Measurements from ENCODE around the gene LEP. TPM values are rescaled to one million over a fixed set of nuclear protein-coding genes. Genes with fewer than 3 reads are reported as not detected.
A peak's percentile ranks its signal among the peaks of the same experiment; 100 is the strongest.
"Not testable (repeated sequence)": the region's sequence is repeated elsewhere in the genome, so short reads cannot be mapped to it uniquely, and the experiment has no call there.

LEP gene
- total RNA-seq, 1 experiment from 2014 or later = not detected

GRCh38 chr7:128281605-128282380 lies 40.7 kb downstream of the LEP start:
- H3K4me3 Mint-ChIP-seq (ENCODE audit: unreplicated experiment) = no peak overlapping the region
- no peaks in the 10 kb centered on the region for H3K36me3 ChIP-seq (ENCODE audit: control insufficient read depth, insufficient read depth, low read length)
- no peaks in the 10 kb centered on the region for H3K4me1 ChIP-seq
- TF ChIP-seq CTCF (IDR thresholded peaks at IDR 0.05; ENCODE audit: insufficient read depth in 1 of 2, low read depth in 1 of 2, low read length in 1 of 2, severe bottlenecking in 1 of 2, unreplicated experiment in 1 of 2) = no peak
- no peaks in the 10 kb centered on the region for H3K27me3 ChIP-seq (replicated peaks; ENCODE audit: control insufficient read depth, insufficient read depth, low read length)
- H3K4me1 Mint-ChIP-seq (ENCODE audit: low read depth, unreplicated experiment) = no peaks in the 10 kb centered on the region
- DNase-seq = no peak
- H3K4me3 ChIP-seq (ENCODE audit: low read depth, low read length) = no peak overlapping the region
- peaks cover 33% of the 10 kb centered on the region for H3K9me3 Mint-ChIP-seq (ENCODE audit: unreplicated experiment)
- no peaks in the 10 kb centered on the region for H3K27me3 Mint-ChIP-seq (ENCODE audit: insufficient read depth, unreplicated experiment)
- no TSS peak for BruUV-seq (replicated peaks)
- no peak overlapping the region for H3K27ac Mint-ChIP-seq (ENCODE audit: unreplicated experiment)
- peaks cover 4% of the 10 kb centered on the region for H3K36me3 Mint-ChIP-seq (ENCODE audit: insufficient read depth, unreplicated experiment)
- ChIA-PET POLR2A (no interaction called here), CTCF (no interaction called here)
- intact Hi-C loops (cut with micrococcal nuclease; ENCODE audit: unreplicated experiment) = no loop called here
- H3K9me3 ChIP-seq = no peaks in the 10 kb centered on the region

GRCh38 chr7:128284102-128284501 lies 43.0 kb downstream of the LEP start:
- POLR2A ChIA-PET = no interaction called here

GRCh38 chr7:128287556-128287955 lies 46.5 kb downstream of the LEP start:
- intact Hi-C loops (cut with micrococcal nuclease; ENCODE audit: unreplicated experiment) = no loop called here
- no peaks in the 10 kb centered on the region for H3K36me3 ChIP-seq (ENCODE audit: control insufficient read depth, insufficient read depth, low read length)
- H3K36me3 Mint-ChIP-seq (ENCODE audit: insufficient read depth, unreplicated experiment) = peaks cover 4% of the 10 kb centered on the region
- no peak overlapping the region for H3K27ac Mint-ChIP-seq (ENCODE audit: unreplicated experiment)
- H3K4me3 ChIP-seq (ENCODE audit: low read depth, low read length) = no peak overlapping the region
- no peaks in the 10 kb centered on the region for H3K4me1 ChIP-seq
- H3K9me3 ChIP-seq = 0 out of 2 replicates have a peak, but pooled peaks cover 4% of the 10 kb centered on the region
- ChIA-PET CTCF (interaction anchor here (0.5 kb wide), 1 partner anchor 80 kb away, joined by 3 read pairs; no protein-coding TSS in a partner anchor), POLR2A (no interaction called here)
- no peaks in the 10 kb centered on the region for H3K27me3 ChIP-seq (replicated peaks; ENCODE audit: control insufficient read depth, insufficient read depth, low read length)
- H3K9me3 Mint-ChIP-seq (ENCODE audit: unreplicated experiment) = peaks cover 16% of the 10 kb centered on the region
- TF ChIP-seq CTCF (IDR thresholded peaks at IDR 0.05; ENCODE audit: insufficient read depth in 1 of 2, low read depth in 1 of 2, low read length in 1 of 2, severe bottlenecking in 1 of 2, unreplicated experiment in 1 of 2) = no peak
- no TSS peak for BruUV-seq (replicated peaks)
- no peaks in the 10 kb centered on the region for H3K27me3 Mint-ChIP-seq (ENCODE audit: insufficient read depth, unreplicated experiment)
- H3K4me3 Mint-ChIP-seq (ENCODE audit: unreplicated experiment) = no peak overlapping the region
- no peaks in the 10 kb centered on the region for H3K4me1 Mint-ChIP-seq (ENCODE audit: low read depth, unreplicated experiment)
- DNase-seq = no peak

More at GRCh38 chr7:128284102-128284501, 43.0 kb downstream of the LEP start:
- no peak overlapping the region for H3K4me3 Mint-ChIP-seq (ENCODE audit: unreplicated experiment)
- Histone ChIP-seq H3K4me3 (ENCODE audit: low read depth, low read length) (no peak overlapping the region), H3K9me3 (no peaks in the 10 kb centered on the region), H3K4me1 (no peaks in the 10 kb centered on the region), H3K36me3 (ENCODE audit: control insufficient read depth, insufficient read depth, low read length) (no peaks in the 10 kb centered on the region), H3K27me3 (replicated peaks; ENCODE audit: control insufficient read depth, insufficient read depth, low read length) (no peaks in the 10 kb centered on the region)
- intact Hi-C loops (cut with micrococcal nuclease; ENCODE audit: unreplicated experiment) = no loop called here
- peaks cover 4% of the 10 kb centered on the region for H3K36me3 Mint-ChIP-seq (ENCODE audit: insufficient read depth, unreplicated experiment)
- peaks cover 23% of the 10 kb centered on the region for H3K9me3 Mint-ChIP-seq (ENCODE audit: unreplicated experiment)
- no peaks in the 10 kb centered on the region for H3K27me3 Mint-ChIP-seq (ENCODE audit: insufficient read depth, unreplicated experiment)
- TF ChIP-seq CTCF (IDR thresholded peaks at IDR 0.05; ENCODE audit: insufficient read depth in 1 of 2, low read depth in 1 of 2, low read length in 1 of 2, severe bottlenecking in 1 of 2, unreplicated experiment in 1 of 2) = no peak
- no peaks in the 10 kb centered on the region for H3K4me1 Mint-ChIP-seq (ENCODE audit: low read depth, unreplicated experiment)
- BruUV-seq (replicated peaks) = no TSS peak
- CTCF ChIA-PET = no interaction called here
- no peak overlapping the region for H3K27ac Mint-ChIP-seq (ENCODE audit: unreplicated experiment)
- no peak for DNase-seq

- H3K27me3 Mint-ChIP-seq (ENCODE audit: insufficient read depth, unreplicated experiment); H3K27me3 ChIP-seq (replicated peaks; ENCODE audit: control insufficient read depth, insufficient read depth, low read length); H3K4me3 ChIP-seq (ENCODE audit: low read depth, low read length); H3K9me3 Mint-ChIP-seq (ENCODE audit: unreplicated experiment); POLR2A ChIA-PET; H3K4me1 ChIP-seq; H3K36me3 ChIP-seq (ENCODE audit: control insufficient read depth, insufficient read depth, low read length); H3K4me3 Mint-ChIP-seq (ENCODE audit: unreplicated experiment); H3K36me3 Mint-ChIP-seq (ENCODE audit: insufficient read depth, unreplicated experiment); H3K4me1 Mint-ChIP-seq (ENCODE audit: low read depth, unreplicated experiment); CTCF ChIA-PET; H3K9me3 ChIP-seq; BruUV-seq (replicated peaks): not testable (repeated sequence)
- peak overlapping the region; percentile 14 for H3K27ac Mint-ChIP-seq (ENCODE audit: unreplicated experiment)
- DNase-seq = peak in 1 of 2 experiments; percentile 27
- intact Hi-C loops (cut with micrococcal nuclease; ENCODE audit: unreplicated experiment) = loop anchor here (5.0 kb wide), 1 partner anchor 41 kb away; no protein-coding TSS in a partner anchor
These were observed 56.9 kb downstream of the LEP start for GRCh38 chr7:128298004-128298403.
